ENCODE results near the gene MB.

Gene MB

GRCh38 chr22:35568751-35569739 lies 48.1 kb downstream of the MB start:
- no peak for DNase-seq

GRCh38 chr22:35567351-35568141 lies 49.6 kb downstream of the MB start:
- DNase-seq = no peak

- no peak for DNase-seq
Measured at GRCh38 chr22:35564975-35565867, 51.9 kb downstream of the MB start.

- DNase-seq = no peak
Measured at GRCh38 chr22:35563211-35563610, 53.9 kb downstream of the MB start.

- no peak for DNase-seq
Measured at GRCh38 chr22:35561796-35562526, 55.2 kb downstream of the MB start.

GRCh38 chr22:35560824-35561223 lies 56.3 kb downstream of the MB start:
- no peak for DNase-seq

GRCh38 chr22:35560366-35560765 lies 56.8 kb downstream of the MB start:
- no peak for DNase-seq

- no peak for DNase-seq
Measured at GRCh38 chr22:35559354-35560005, 57.6 kb downstream of the MB start.

- DNase-seq = no peak
Measured at GRCh38 chr22:35558719-35559118, 58.4 kb downstream of the MB start.

- DNase-seq = no peak
Measured at GRCh38 chr22:35558031-35558430, 59.1 kb downstream of the MB start.
